ENCODE measurements around the gene RBM19.

- TF ChIP-seq CTCF (IDR thresholded peaks at IDR 0.05; ENCODE audit: insufficient read depth, low read length) (no peak), POLR2AphosphoS5 (IDR thresholded peaks at IDR 0.05; ENCODE audit: low read depth) (no peak), GABPA (IDR thresholded peaks at IDR 0.05; ENCODE audit: low read depth) (no peak), SPI1 (IDR thresholded peaks at IDR 0.05; ENCODE audit: borderline replicate concordance, low read depth) (no peak), REST (IDR thresholded peaks at IDR 0.05; ENCODE audit: insufficient replicate concordance, low read depth) (no peak)
Measured at GRCh38 chr12:113876160-113876559, 90.0 kb downstream of the RBM19 start.

All from HL-60 (cell line).